ENCODE results near the gene AACS.

- no peak for TF ChIP-seq TCF7L2 (IDR thresholded peaks at IDR 0.05; ENCODE audit: low read depth, low read length)
- no peak for TF ChIP-seq CTCF (CRISPR knock-in tag; IDR thresholded peaks at IDR 0.05)
These were observed 57.4 kb downstream of the AACS start for GRCh38 chr12:125122668-125123067.
